ENCODE data around the gene PROKR2.

The PROKR2 gene

GRCh38 chr20:5316188-5317158 lies at the start of gene PROKR2:
TSS of gene PROKR2 (minus strand) at chr20:5316954. CDS start at chr20:5314369, 2,585 bp downstream.
- no peaks in the 10 kb centered on the region for H3K36me3 Mint-ChIP-seq (ENCODE audit: low read depth)
- no peak within 1 kb of the TSS for H3K27ac Mint-ChIP-seq
- H3K27me3 Mint-ChIP-seq: peaks cover 43% of the 10 kb centered on the region
- no peaks in the 10 kb centered on the region for H3K9me3 Mint-ChIP-seq
- no peaks in the 10 kb centered on the region for H3K4me1 Mint-ChIP-seq (ENCODE audit: low read depth)
- no peak within 1 kb of the TSS for H3K4me3 Mint-ChIP-seq

- Mint-ChIP-seq H3K27ac (no peak overlapping the region), H3K27me3 (peaks cover 46% of the 10 kb centered on the region), H3K9me3 (peaks cover 4% of the 10 kb centered on the region), H3K4me1 (ENCODE audit: low read depth) (peaks cover 12% of the 10 kb centered on the region), H3K36me3 (ENCODE audit: low read depth) (no peaks in the 10 kb centered on the region), H3K4me3 (no peak overlapping the region)
Observed at GRCh38 chr20:5364997-5365597, 48.3 kb upstream of the PROKR2 start.

- Mint-ChIP-seq H3K27me3 (peaks cover 49% of the 10 kb centered on the region), H3K4me3 (no peak overlapping the region), H3K4me1 (ENCODE audit: low read depth) (peaks cover 4% of the 10 kb centered on the region), H3K9me3 (peaks cover 4% of the 10 kb centered on the region), H3K27ac (no peak overlapping the region), H3K36me3 (ENCODE audit: low read depth) (no peaks in the 10 kb centered on the region)
Observed at GRCh38 chr20:5364136-5364821, 47.5 kb upstream of the PROKR2 start.

GRCh38 chr20:5362771-5363170 lies 46.0 kb upstream of the PROKR2 start:
- H3K9me3 Mint-ChIP-seq: peaks cover 9% of the 10 kb centered on the region
- H3K27ac Mint-ChIP-seq: no peak overlapping the region
- peaks cover 50% of the 10 kb centered on the region for H3K27me3 Mint-ChIP-seq
- no peak overlapping the region for H3K4me3 Mint-ChIP-seq
- no peaks in the 10 kb centered on the region for H3K36me3 Mint-ChIP-seq (ENCODE audit: low read depth)
- peaks cover 8% of the 10 kb centered on the region for H3K4me1 Mint-ChIP-seq (ENCODE audit: low read depth)

GRCh38 chr20:5361176-5361575 lies 44.4 kb upstream of the PROKR2 start:
- peaks cover 7% of the 10 kb centered on the region for H3K9me3 Mint-ChIP-seq
- H3K27me3 Mint-ChIP-seq: peaks cover 40% of the 10 kb centered on the region
- no peak overlapping the region for H3K4me3 Mint-ChIP-seq
- peaks cover 24% of the 10 kb centered on the region for H3K4me1 Mint-ChIP-seq (ENCODE audit: low read depth)
- no peak overlapping the region for H3K27ac Mint-ChIP-seq
- H3K36me3 Mint-ChIP-seq (ENCODE audit: low read depth): no peaks in the 10 kb centered on the region

- H3K9me3 Mint-ChIP-seq: peaks cover 5% of the 10 kb centered on the region
- H3K27ac Mint-ChIP-seq: peak overlapping the region; percentile 46
- peaks cover 50% of the 10 kb centered on the region for H3K4me1 Mint-ChIP-seq (ENCODE audit: low read depth)
- H3K27me3 Mint-ChIP-seq: peaks cover 29% of the 10 kb centered on the region
- no peak overlapping the region for H3K4me3 Mint-ChIP-seq
- no peaks in the 10 kb centered on the region for H3K36me3 Mint-ChIP-seq (ENCODE audit: low read depth)
Observed at GRCh38 chr20:5357946-5358345, 41.2 kb upstream of the PROKR2 start.

- Mint-ChIP-seq H3K4me3 (no peak overlapping the region), H3K27ac (peak overlapping the region; percentile 72), H3K36me3 (ENCODE audit: low read depth) (no peaks in the 10 kb centered on the region), H3K27me3 (peaks cover 30% of the 10 kb centered on the region), H3K9me3 (peaks cover 5% of the 10 kb centered on the region), H3K4me1 (ENCODE audit: low read depth) (peaks cover 52% of the 10 kb centered on the region)
Observed at GRCh38 chr20:5356941-5357340, 40.2 kb upstream of the PROKR2 start.

GRCh38 chr20:5354901-5355300 lies 38.1 kb upstream of the PROKR2 start:
- Mint-ChIP-seq H3K27me3 (peaks cover 38% of the 10 kb centered on the region), H3K4me1 (ENCODE audit: low read depth) (peaks cover 52% of the 10 kb centered on the region), H3K4me3 (no peak overlapping the region), H3K27ac (peak overlapping the region; percentile 82), H3K36me3 (ENCODE audit: low read depth) (no peaks in the 10 kb centered on the region), H3K9me3 (peaks cover 5% of the 10 kb centered on the region)

- Mint-ChIP-seq H3K27me3 (peaks cover 32% of the 10 kb centered on the region), H3K4me1 (ENCODE audit: low read depth) (peaks cover 52% of the 10 kb centered on the region), H3K27ac (peak overlapping the region; percentile 82), H3K9me3 (peaks cover 5% of the 10 kb centered on the region), H3K4me3 (no peak overlapping the region), H3K36me3 (ENCODE audit: low read depth) (no peaks in the 10 kb centered on the region)
Observed at GRCh38 chr20:5353624-5354496, 37.1 kb upstream of the PROKR2 start.

- Mint-ChIP-seq H3K36me3 (ENCODE audit: low read depth) (no peaks in the 10 kb centered on the region), H3K4me1 (ENCODE audit: low read depth) (peaks cover 14% of the 10 kb centered on the region), H3K9me3 (peaks cover 3% of the 10 kb centered on the region), H3K27me3 (peaks cover 23% of the 10 kb centered on the region), H3K4me3 (no peak overlapping the region), H3K27ac (no peak overlapping the region)
Observed at GRCh38 chr20:5349448-5349847, 32.7 kb upstream of the PROKR2 start.

- Mint-ChIP-seq H3K36me3 (ENCODE audit: low read depth) (no peaks in the 10 kb centered on the region), H3K4me3 (no peak overlapping the region), H3K27ac (no peak overlapping the region), H3K27me3 (peaks cover 55% of the 10 kb centered on the region), H3K9me3 (peaks cover 15% of the 10 kb centered on the region), H3K4me1 (ENCODE audit: low read depth) (no peaks in the 10 kb centered on the region)
Observed at GRCh38 chr20:5342021-5342420, 25.3 kb upstream of the PROKR2 start.

- Mint-ChIP-seq H3K4me3 (no peak overlapping the region), H3K27ac (no peak overlapping the region), H3K9me3 (no peaks in the 10 kb centered on the region), H3K36me3 (ENCODE audit: low read depth) (no peaks in the 10 kb centered on the region), H3K27me3 (peaks cover 42% of the 10 kb centered on the region), H3K4me1 (ENCODE audit: low read depth) (no peaks in the 10 kb centered on the region)
Observed at GRCh38 chr20:5331340-5331739, 14.6 kb upstream of the PROKR2 start.

- H3K27me3 Mint-ChIP-seq: peaks cover 46% of the 10 kb centered on the region
Observed at GRCh38 chr20:5328268-5328667, 11.5 kb upstream of the PROKR2 start.

GRCh38 chr20:5327356-5327755 lies 10.6 kb upstream of the PROKR2 start:
- no peak overlapping the region for H3K27ac Mint-ChIP-seq

More at GRCh38 chr20:5328268-5328667, 11.5 kb upstream of the PROKR2 start:
- no peaks in the 10 kb centered on the region for H3K36me3 Mint-ChIP-seq (ENCODE audit: low read depth)
- no peak overlapping the region for H3K27ac Mint-ChIP-seq
- H3K4me1 Mint-ChIP-seq (ENCODE audit: low read depth): no peaks in the 10 kb centered on the region
- H3K9me3 Mint-ChIP-seq: no peaks in the 10 kb centered on the region
- no peak overlapping the region for H3K4me3 Mint-ChIP-seq

More at GRCh38 chr20:5327356-5327755, 10.6 kb upstream of the PROKR2 start:
- H3K36me3 Mint-ChIP-seq (ENCODE audit: low read depth): no peaks in the 10 kb centered on the region
- no peak overlapping the region for H3K4me3 Mint-ChIP-seq
- peaks cover 43% of the 10 kb centered on the region for H3K27me3 Mint-ChIP-seq
- no peaks in the 10 kb centered on the region for H3K4me1 Mint-ChIP-seq (ENCODE audit: low read depth)
- no peaks in the 10 kb centered on the region for H3K9me3 Mint-ChIP-seq
